Measurements from ENCODE around the gene ANGPTL7.
A peak's percentile ranks its signal among the peaks of the same experiment; 100 is the strongest.

ANGPTL7 gene

DNA sequence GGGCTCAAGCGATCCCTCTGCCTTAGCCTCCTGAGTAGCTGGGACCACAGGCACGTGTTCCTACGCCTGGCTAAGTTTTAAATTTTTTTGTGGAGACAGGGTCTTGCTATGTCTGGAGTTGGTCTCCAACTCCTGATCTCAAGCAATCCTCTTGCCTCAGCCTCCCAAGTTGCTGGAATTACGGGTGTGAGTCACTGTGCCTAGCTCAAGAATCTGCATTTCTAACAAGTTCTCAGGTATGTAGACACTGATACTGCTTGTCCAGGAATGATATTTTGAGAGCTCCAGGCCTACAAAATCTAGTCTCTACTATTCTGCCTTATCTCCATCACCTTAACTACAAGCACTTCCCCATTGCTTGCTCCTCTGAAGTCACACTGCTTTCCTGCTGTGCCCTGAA lies 22.3 kb downstream of the ANGPTL7 start:
- H3K4me3 Mint-ChIP-seq: no peak overlapping the region
- peaks cover 97% of the 10 kb centered on the region for H3K36me3 Mint-ChIP-seq
- H3K4me1 Mint-ChIP-seq: no peaks in the 10 kb centered on the region
- H3K9me3 Mint-ChIP-seq: no peaks in the 10 kb centered on the region
- peak overlapping the region; percentile 66 for H3K27ac Mint-ChIP-seq
- DNase-seq (ENCODE audit: low spot score in 2 of 2) (no peak), ATAC-seq (no peak)

DNA sequence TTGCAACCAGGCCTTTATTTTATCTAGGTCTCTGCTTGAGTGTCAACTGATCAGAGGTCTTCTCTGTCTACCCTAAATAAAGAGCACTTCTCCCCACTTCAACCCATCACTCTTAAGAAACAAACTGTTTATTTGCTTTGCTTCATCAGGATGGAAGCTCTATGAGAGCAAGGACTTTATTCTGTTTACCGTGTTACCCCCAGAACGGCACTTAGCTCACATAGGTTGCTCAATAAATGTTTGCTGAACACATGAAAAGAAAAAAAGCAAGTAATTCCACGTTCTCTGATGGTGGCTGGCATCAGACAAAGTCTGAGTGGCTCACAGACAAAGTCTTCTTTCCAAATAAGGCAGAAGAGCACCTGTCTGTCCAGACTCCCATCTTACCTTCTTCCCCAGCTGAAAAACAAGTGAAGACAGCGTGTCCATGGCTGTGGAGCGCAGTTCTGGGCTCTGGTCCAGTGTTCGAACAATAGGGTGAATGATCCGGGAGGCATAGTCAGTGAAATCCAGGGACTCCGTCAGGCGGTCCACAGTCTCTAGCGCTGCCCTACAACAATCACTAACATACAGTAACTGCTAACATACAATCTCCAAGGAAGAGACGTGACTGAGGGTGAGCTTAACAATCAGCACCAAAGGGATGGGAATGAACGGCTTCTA lies 22.9 kb downstream of the ANGPTL7 start:
- Mint-ChIP-seq H3K36me3 (peaks cover 97% of the 10 kb centered on the region), H3K27ac (peak overlapping the region; percentile 66), H3K4me3 (no peak overlapping the region), H3K4me1 (no peaks in the 10 kb centered on the region), H3K9me3 (no peaks in the 10 kb centered on the region)
- DNase-seq (ENCODE audit: low spot score in 2 of 2) (no peak), ATAC-seq (no peak)

DNA sequence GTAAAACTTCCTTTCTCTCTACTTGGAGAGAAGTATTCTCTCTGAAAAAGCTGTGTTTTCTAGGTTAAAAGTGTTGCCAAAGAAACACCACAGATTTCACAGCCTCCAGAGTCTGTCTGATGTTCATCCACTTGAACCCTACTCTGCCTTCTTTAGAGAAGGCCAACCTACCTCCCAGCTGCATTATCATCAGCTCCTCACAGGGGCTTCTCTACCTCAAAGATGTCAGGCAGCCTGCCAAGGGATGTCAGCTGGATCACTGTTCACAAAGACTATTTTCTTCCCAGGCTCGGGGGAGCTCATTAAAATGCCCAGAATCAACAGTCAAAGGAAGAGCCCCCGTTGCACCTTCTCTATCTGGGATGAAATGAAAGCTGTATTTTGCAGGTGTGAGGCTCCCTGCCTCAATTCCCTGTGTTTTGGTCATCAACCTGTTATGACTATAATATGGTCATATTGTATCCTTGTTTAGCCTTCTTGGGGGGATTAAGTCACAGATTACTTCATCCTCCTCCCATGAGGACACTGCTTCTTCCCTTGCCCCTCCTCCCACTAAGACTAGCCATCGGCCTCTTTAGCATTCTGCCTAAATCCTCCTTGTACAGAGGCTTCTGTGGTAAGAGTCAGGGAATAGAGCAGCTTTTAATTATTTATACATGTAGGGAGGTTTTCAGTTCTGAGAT lies 25.7 kb downstream of the ANGPTL7 start:
- Mint-ChIP-seq H3K4me3 (no peak overlapping the region), H3K4me1 (no peaks in the 10 kb centered on the region)

DNA sequence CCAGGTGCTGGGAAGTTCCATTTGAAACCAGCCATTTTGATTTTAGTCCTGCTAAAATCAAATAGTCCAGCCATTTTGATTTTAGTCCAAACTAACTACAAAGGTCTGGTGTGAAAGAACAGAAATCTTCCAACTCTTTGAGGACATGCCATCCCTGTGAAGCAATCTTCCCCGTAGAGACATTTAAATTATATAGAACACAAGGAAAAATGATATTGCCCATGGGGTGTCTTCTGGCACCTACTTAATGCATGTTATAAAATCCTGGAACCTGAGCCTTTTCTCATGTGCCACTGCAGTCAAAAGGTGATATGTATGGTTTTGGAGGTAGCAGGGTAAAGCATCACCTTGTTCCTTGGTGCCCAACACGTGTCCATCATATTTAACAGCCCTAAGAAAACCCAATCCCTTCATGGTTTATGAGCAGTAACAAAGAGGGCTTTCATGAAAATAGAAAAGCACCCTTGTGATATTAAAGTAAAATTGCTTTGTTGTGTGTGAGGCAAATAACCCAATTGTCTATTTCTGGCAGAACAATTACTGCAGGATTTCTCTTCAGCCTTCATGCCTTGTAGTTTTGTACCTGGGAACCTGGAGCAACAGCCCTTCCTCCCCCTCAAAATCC lies 26.3 kb downstream of the ANGPTL7 start:
- ATAC-seq: no peak
- peaks cover 97% of the 10 kb centered on the region for H3K36me3 Mint-ChIP-seq
- no peak for DNase-seq (ENCODE audit: low spot score in 2 of 2)
- H3K4me1 Mint-ChIP-seq: no peaks in the 10 kb centered on the region
- no peaks in the 10 kb centered on the region for H3K9me3 Mint-ChIP-seq
- H3K4me3 Mint-ChIP-seq: no peak overlapping the region
- no peak overlapping the region for H3K27ac Mint-ChIP-seq

More for the DNA sequence above, 25.7 kb downstream of the ANGPTL7 start:
- no peaks in the 10 kb centered on the region for H3K9me3 Mint-ChIP-seq
- DNase-seq (ENCODE audit: low spot score in 2 of 2): no peak
- no peak overlapping the region for H3K27ac Mint-ChIP-seq
- peaks cover 97% of the 10 kb centered on the region for H3K36me3 Mint-ChIP-seq
- ATAC-seq: no peak

DNA sequence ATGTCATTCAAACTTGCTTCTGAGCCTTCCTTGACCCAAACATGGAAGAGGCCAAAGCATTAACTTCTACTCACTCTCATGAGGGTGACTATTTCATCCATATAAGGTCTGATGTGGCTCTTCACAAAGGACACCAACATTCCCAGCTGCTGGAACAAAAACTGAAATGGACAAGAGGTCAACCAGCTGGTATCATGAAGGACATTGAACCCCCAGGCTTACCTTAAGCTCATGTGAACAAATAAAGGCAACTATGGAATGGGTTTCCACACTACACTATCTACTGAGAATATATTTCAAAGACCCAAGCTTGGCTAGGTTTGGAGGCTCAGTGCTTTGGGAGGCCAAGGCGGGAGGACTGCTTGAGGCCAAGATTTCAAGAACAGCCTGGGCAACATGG lies 26.9 kb downstream of the ANGPTL7 start:
- H3K4me3 Mint-ChIP-seq: no peak overlapping the region
- no peaks in the 10 kb centered on the region for H3K9me3 Mint-ChIP-seq
- H3K4me1 Mint-ChIP-seq: no peaks in the 10 kb centered on the region
- H3K36me3 Mint-ChIP-seq: peaks cover 97% of the 10 kb centered on the region
- no peak for DNase-seq (ENCODE audit: low spot score in 2 of 2)
- peak overlapping the region; percentile 40 for H3K27ac Mint-ChIP-seq
- no peak for ATAC-seq

DNA sequence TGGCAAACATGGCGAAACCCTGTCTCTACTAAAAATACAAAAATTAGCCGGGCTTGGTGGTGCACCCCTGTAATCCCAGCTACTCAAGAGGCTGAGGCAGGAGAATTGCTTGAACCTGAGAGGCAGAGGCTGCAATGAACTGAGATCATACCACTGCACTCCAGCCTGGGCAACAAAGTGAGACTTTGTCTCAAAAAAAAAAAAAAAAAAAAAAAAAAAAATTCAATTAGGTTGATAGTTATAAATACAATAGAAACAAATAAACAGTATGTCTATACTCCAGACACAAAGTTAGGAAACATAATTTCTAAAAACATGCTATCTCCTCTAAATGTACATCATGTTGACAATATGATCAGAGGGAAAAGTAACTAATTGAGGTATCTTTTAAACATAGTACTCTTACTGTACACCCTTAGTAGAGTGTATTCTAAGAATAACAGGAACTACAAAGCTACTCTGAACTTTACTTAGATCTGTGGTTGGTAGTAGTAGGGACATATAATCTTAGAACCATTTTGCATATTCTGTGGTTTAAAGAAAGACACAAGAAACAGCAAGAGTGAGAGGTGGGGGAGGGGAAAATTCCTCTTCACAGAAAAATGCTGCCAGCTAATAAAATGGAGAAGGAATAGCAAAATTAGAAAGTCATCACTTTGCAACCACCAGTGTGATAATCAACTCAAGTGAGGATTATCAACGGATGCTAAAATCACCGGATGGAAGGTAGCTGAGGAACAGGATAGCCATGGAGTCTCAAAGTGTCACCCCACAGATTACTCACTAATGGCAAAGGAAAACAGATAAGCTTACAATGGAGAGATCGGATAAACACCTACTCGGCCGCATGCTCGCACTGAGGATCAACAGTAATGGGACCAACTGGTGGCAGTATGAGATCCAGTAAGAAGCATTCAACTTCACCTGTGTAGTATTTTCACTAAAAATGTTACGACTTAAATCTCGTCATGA lies 38.2 kb downstream of the ANGPTL7 start:
- ATAC-seq: no peak
- DNase-seq (ENCODE audit: low spot score in 2 of 2): no peak
- no peak overlapping the region for H3K4me3 Mint-ChIP-seq
- no peaks in the 10 kb centered on the region for H3K9me3 Mint-ChIP-seq
- peaks cover 8% of the 10 kb centered on the region for H3K4me1 Mint-ChIP-seq
- H3K36me3 Mint-ChIP-seq: peaks cover 99% of the 10 kb centered on the region
- peak overlapping the region; percentile 76 for H3K27ac Mint-ChIP-seq

DNA sequence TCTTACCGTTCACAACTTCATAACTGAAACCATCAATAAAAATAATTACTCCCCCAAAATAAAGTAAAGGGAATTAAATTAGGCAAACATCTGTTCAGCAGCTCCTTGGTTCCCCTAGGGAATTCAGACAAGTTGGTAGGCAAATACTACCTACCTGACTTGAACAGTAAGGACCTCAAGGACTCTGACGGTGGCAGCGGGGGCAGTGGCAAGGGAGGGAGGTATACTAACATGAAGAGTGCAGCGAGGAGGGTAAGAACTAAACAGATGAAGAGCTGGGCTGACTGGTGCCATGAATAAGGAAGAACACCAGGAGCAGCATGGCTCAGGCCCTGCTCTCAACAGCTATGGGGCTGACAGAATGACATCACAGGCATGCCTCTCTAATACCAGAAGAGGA lies 40.0 kb downstream of the ANGPTL7 start:
- no peaks in the 10 kb centered on the region for H3K9me3 Mint-ChIP-seq
- ATAC-seq (no peak), DNase-seq (ENCODE audit: low spot score in 2 of 2) (no peak)
- peaks cover 8% of the 10 kb centered on the region for H3K4me1 Mint-ChIP-seq
- peaks cover 100% of the 10 kb centered on the region for H3K36me3 Mint-ChIP-seq
- no peak overlapping the region for H3K27ac Mint-ChIP-seq
- no peak overlapping the region for H3K4me3 Mint-ChIP-seq

DNA sequence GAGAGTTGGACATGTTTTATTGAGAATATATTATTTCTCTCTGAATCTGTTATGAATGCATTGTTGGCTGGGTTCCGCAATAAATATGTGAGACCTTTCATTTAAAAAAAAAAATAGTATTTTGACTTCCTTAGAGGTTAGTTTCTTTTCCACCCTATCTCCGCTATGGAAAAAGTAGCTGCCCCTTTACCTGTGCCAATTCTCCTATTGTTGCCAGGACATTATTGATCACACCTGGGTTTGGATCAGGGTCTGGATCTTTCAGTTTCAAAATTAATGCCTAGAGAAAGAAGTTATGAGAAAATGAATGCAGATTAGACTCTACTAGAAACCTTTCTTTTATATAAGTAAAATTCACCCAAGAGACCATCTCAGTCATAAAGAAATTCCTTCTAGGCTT lies 44.1 kb downstream of the ANGPTL7 start:
- no peak overlapping the region for H3K27ac Mint-ChIP-seq
- H3K36me3 Mint-ChIP-seq: peaks cover 100% of the 10 kb centered on the region
- ATAC-seq: no peak
- no peak overlapping the region for H3K4me3 Mint-ChIP-seq
- no peaks in the 10 kb centered on the region for H3K9me3 Mint-ChIP-seq
- peaks cover 8% of the 10 kb centered on the region for H3K4me1 Mint-ChIP-seq
- no peak for DNase-seq (ENCODE audit: low spot score in 2 of 2)

DNA sequence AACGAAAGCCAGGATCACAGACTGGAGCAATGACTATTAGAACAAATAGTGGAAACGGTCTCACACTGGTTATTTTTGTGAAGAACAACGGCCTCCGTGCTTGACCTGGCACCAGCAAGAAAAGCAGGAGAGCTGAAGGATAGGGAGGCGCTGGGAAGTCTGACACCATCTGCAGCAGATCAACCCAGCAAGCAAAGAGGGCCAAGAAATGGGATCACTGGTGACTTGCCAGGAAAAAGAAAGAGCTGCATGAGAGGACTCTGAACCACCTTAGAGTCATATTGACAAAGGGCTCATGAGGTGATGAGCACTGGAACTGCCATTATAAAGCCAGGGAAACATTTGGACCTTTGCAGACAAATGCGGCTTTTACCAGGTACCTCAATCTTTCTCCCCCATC lies 48.2 kb downstream of the ANGPTL7 start:
- ATAC-seq (no peak), DNase-seq (ENCODE audit: low spot score in 2 of 2) (no peak)
- peak overlapping the region; percentile 70 for H3K27ac Mint-ChIP-seq
- H3K4me3 Mint-ChIP-seq: no peak overlapping the region
- H3K36me3 Mint-ChIP-seq: peaks cover 100% of the 10 kb centered on the region
- H3K4me1 Mint-ChIP-seq: peaks cover 14% of the 10 kb centered on the region
- H3K9me3 Mint-ChIP-seq: no peaks in the 10 kb centered on the region

DNA sequence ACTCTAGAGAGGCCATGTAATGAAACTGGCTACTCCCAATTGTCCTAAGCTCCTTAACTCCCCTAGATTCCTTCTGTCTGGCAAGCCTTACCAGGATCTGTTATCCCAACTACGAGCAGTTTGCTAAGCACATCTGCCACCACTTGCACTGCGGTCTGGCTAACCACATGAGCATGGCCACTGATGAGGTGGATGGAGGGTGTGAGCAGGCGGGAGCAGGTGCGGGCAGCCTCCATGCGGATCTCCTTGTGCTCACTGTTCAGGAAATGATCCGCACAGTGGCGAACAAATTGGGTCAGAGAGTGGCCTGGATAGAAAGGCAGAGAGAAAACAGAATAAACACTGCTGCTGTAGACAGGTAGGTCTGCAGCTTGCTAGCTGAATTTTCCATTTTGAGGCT lies 49.2 kb downstream of the ANGPTL7 start:
- Mint-ChIP-seq H3K4me1 (peaks cover 14% of the 10 kb centered on the region), H3K36me3 (peaks cover 100% of the 10 kb centered on the region), H3K4me3 (no peak overlapping the region), H3K9me3 (no peaks in the 10 kb centered on the region), H3K27ac (no peak overlapping the region)
- no peak for ATAC-seq
- DNase-seq (ENCODE audit: low spot score in 2 of 2): no peak

DNA sequence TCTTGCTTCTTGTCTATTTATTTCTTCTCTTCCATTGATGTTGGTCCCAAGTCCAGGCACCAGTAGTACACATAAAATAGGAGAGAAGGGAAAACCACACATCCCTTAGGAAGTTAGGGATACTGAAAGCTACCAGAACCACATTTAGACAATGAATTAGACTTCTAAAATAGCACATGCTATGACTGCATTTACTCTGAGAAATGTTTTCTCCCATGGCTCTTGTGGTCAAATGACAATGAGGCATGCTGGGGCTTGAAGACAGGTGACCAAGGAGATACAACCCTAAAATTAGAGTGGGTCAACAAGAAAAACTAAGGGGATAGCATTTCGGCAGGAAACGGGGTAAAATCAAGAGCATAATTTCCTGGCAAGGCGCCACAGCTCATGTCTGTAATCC lies 56.1 kb downstream of the ANGPTL7 start:
- H3K4me3 Mint-ChIP-seq: no peak overlapping the region
- peak overlapping the region; percentile 85 for H3K27ac Mint-ChIP-seq
- ATAC-seq (no peak), DNase-seq (ENCODE audit: low spot score in 2 of 2) (no peak)
- H3K36me3 Mint-ChIP-seq: peaks cover 84% of the 10 kb centered on the region
- peaks cover 30% of the 10 kb centered on the region for H3K4me1 Mint-ChIP-seq
- no peaks in the 10 kb centered on the region for H3K9me3 Mint-ChIP-seq

Measured in stimulated activated effector memory CD8-positive, alpha-beta T cell treated with anti-CD3 and anti-CD28 coated beads, Interleukin-12 subunit alpha, Interleukin-12 subunit beta, amount 100 ng/mL, for 72 hours (primary cell).